Ramos (cell line): Measurements from ENCODE around the gene GGT6.

Experiments used
- in situ Hi-C: fragments of 300-500 bp; cut with MboI; formaldehyde crosslinking; loops from one replicate; pipeline ENCODE4 v1.14.3; 2022; ENCODE audit warnings: low sequenced_read_pairs; ENCODE audit not compliant: unreplicated experiment

GGT6 gene

DNA sequence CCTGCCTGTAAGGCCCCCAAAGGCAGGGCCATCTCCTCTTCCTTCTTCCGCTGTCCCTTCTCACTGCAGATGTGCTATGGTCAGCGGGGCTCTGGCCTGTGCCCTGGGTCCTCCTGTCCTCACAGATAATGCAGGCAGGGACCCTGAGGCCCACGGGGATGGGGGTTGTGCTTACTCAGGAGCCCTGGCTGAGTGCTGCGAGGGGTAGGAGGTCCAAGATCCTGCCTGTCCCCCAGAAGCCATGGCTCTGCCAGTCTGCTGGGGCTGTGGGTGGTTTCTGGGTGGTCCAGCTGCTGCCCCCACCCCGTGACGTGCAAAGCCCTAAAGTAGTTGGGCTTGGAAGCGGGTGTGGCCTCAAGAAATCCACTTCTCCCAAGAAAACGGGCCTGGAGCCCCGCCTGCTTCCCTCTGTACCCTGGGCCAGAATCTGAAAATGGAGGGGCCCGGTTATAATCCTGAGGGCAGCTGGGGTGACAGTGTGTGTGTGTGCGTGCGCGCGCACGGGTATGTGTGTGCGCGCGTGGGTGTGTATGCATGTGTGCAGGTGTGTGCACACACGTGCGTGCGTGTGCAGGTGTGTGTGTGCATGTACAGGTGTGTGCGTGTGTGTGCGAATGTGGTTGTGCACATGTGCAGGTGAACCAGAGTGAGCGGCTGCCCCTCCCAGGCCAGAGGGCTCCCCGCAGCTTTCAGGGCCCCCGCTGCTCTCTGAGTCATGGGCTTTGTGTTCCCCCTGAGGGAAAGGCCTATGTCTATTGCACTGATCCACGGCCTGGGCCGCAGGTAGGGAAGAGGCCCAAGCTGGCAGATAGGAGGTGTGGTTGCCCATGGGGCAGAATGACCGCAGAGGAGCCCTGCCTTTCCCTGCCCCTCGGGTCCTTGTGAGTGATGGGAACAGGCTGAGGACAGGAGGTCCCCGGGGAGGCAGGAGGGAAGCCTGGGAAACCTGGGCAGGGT is 47.9 kb downstream of the GGT6 start:
- in situ Hi-C loops = no loop called here

DNA sequence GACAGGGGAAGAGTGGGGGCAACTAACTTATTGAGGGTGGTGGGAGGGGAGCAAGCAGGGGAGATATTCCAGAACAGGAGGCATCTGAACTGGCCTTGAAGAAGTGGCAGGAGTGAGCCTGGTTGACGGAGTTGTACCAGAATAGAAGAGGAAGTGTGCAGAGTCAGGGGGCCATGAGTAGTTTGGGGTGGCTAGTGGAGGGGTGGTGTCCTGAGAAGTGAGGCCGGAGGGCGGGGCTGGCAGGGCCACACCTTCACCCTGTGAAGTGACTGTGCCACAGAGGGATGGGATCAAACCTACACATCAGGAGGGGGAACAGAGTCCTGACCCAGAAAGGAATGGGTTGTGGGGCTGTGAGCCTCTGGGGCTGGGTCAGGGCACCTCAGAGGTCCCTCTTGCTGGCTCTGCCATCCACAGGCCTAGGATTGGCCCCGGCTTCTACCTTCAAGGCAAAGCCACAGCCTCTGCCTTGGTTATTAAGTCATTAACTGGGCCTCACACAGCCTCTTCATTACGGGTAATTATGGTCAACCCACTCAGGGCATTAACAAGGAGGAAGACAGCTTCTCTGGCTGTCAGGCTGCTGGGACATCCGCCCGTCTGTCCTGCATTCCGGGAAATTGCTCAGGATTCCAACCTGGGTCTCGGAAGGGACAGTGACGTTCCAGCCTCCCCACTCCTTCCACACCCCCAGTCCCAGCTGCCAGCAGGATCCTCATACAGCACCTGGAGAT is 49.0 kb downstream of the GGT6 start:
- in situ Hi-C loops = no loop called here

DNA sequence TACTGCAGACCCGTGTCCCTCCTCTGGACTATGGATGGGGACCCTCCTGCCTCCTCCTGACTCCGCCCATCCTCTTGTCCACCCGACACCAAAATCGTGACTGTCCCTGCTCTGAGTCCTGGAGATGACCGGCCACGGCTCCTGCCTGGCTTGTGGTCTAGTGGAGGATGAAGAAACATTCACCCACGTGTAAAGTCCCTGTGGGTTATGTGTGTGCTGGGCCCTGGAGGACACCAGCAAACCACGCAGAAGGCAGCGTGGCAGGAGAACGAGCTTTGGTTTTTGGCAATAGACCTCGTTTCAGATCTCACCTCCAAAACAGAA is 49.8 kb downstream of the GGT6 start:
- in situ Hi-C loops = no loop called here

DNA sequence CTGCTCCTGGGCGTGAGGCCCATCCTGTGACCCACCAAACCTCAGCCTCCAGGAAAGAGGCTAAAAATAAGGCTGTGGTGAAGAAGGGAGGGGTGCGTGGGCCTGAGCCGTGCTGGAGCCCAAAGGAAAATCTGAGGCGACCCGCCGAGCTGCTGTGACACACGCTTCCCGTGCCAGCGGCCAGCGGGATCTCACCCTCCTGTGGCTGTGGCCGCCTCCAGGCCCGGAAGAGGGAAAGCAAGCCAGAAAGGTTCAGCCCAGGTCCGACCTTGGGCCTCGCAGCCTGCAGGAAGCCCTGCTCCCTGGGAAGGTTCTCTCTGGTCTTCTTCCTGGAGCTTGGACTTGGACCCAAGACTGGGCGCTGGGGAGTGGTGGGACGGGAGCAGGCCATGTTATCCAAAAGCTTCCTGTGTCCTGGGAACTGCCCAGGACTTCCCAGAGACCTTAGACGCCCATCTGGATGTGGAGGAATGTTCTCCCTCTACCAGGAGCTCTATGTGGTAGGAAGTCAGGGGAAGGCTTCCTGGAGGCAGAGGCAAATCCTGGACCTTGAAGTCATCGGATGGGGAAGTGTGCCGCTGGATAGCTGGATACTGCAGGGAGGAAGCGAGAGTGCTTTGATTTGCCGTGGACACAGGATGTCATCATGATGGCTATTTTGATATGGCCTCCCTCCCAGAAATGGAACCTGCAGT is 50.3 kb downstream of the GGT6 start:
- in situ Hi-C loops = no loop called here

DNA sequence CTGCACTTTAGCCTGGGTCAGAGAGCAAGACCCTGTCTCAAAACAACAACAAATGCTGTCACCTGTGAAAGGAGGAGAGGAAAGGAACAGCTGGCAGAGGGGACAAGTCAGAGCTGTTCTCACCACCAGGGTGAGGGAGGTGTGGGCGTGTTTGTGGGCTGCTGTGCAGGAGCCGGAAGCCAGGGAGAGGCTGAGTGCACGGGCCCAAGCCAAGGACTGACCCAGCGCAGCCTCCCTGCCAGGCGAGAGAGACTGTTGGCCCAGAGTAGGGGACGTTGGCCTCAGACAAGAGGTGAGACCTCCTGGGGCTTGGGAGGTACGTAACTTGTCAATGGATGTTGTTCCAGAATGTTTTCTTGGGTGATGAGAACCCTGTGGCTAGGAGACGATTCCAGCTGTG is 51.0 kb downstream of the GGT6 start:
- in situ Hi-C loops = no loop called here

DNA sequence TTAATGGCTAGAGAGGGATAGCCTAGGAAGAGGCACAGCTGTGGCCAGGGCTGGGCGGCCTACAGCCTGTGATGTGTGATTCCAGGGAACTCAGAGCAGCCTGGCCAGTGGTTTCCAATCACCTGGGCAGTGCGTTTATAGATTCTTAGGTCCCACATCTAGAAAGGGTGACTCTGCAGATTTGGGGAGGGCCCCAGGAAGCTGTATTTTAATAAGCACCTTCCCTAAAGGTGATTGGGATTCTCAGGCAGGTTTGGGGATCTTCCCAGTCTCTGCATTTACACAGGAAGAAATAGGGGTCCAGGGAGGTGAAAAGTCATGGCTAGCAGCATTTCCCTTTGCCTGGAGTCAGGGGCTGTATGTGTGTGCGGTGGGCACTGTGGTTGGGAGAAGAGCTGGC is 52.2 kb downstream of the GGT6 start:
- in situ Hi-C loops = no loop called here

DNA sequence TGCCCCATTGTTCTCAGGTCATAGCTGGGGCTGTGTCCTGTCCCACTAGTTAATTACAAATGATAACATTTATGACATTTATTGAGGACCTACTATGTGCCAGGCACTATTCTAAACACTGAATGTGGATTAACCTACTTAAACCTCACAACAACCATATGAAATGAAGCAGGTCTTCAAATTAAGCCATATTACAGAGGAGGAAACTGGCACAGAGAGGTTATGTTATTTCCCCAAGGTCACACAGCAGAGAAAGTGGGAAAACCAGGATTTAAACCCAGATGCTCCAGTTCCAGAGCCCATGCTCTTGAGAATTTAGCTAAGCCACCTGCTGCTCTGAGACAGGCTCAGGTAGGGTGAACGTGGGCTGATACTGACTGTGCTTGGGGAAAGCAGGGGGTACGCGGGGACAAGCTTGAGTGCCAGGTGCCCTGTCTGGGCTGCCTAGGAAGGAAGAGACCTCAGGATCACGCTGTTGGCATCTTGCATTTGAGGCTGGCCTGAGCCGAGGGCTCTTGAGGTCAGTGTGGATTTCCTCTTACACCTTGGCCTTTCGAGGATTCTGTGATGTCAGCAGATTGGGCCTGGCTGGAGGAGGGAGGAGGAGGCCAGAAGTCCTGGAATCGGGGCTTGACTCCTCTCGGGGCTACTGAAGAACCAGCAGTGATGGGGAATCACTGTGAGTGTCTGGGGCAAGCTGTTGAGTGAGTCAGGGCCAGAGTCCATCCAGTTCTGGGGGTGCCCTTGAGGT is 52.8 kb downstream of the GGT6 start:
- in situ Hi-C loops = no loop called here
